Peyer's patch (tissue), 4 donors: ENCODE results near the gene DHRS7B. TPM values are rescaled to one million over a fixed set of nuclear protein-coding genes. Genes with fewer than 3 reads are reported as not detected.

Source experiments
- DNase-seq, 3 donors: peaks; one replicate each; pipeline ENCODE4 v3.0.0-alpha.2; 2017 to 2019
- H3K27ac ChIP-seq, 4 donors: fragments of 200-600 bp; sonication (generic); one replicate each; pipeline ENCODE4 v1.5.1; 2016 to 2019
- H3K27me3 ChIP-seq, 2 donors: fragments of 200-600 bp; sonication (generic); one replicate each; pipeline ENCODE4 v1.5.1; 2019
- H3K36me3 ChIP-seq, 3 donors: fragments of 200-600 bp; sonication (generic); one replicate each; pipeline ENCODE4 v1.5.1; 2016 to 2019
- H3K4me1 ChIP-seq, 4 donors: fragments of 200-600 bp; sonication (generic); one replicate each; pipeline ENCODE4 v1.5.1; 2016 to 2019
- H3K4me3 ChIP-seq, 4 donors: fragments of 200-600 bp; sonication (generic); 1 replicate in 3 of 4; 2 replicates in 1 of 4; pipeline ENCODE4 v1.5.1; 2016 to 2019; ENCODE audit warnings: mild to moderate bottlenecking in 1 of 4
- H3K9me3 ChIP-seq, 4 donors: fragments of 200-600 bp; sonication (generic); one replicate each; pipeline ENCODE4 v1.5.1; 2016 to 2019; ENCODE audit warnings: mild to moderate bottlenecking in 1 of 4
- CTCF ChIP-seq, 6 experiments: fragments of 450-650 bp in 4 of 6; fragments of 200-600 bp in 2 of 6; sonication (generic) in 1 of 6; IDR thresholded peaks; one replicate each; pipeline ENCODE4 v1.5.1; 2017 to 2019; ENCODE audit warnings: antibody characterized with exemption in 6 of 6, mild to moderate bottlenecking in 3 of 6, moderate library complexity in 1 of 6
- POLR2A ChIP-seq, 2 donors: fragments of 450-650 bp; IDR thresholded peaks; one replicate each; pipeline ENCODE4 v1.5.1; 2017; ENCODE audit warnings: antibody characterized with exemption in 2 of 2, mild to moderate bottlenecking in 2 of 2, moderate library complexity in 2 of 2
- total RNA-seq, 4 donors: library from RNA; depleted of rRNA; stranded (reverse); fragments of >200 nt; gene quantifications; one replicate each; pipeline ENCODE4 v1.1.0, GENCODE V29; 2016

Gene DHRS7B
- total RNA-seq, 4 donors from 2014 or later, result 20.6 to 41.2 (median 26.2) TPM

- no peaks in the 10 kb centered on the region for H3K27me3 ChIP-seq
- H3K4me3 ChIP-seq, result no peak overlapping the region
- peaks cover 0 to 21% (median 0%) of the 10 kb centered on the region in 3 donors for H3K36me3 ChIP-seq
- H3K4me1 ChIP-seq, result peaks cover 0 to 8% (median 0%) of the 10 kb centered on the region in 4 donors
- TF ChIP-seq POLR2A (IDR thresholded peaks at IDR 0.05) (no peak), CTCF (IDR thresholded peaks at IDR 0.05) (no peak)
- no peak for DNase-seq
- H3K9me3 ChIP-seq, result no peaks in the 10 kb centered on the region
- no peak overlapping the region for H3K27ac ChIP-seq
These were observed 69.4 kb downstream of the DHRS7B start for GRCh38 chr17:21196126-21196525.

- no peak overlapping the region for H3K4me3 ChIP-seq
- TF ChIP-seq CTCF (IDR thresholded peaks at IDR 0.05), result no peak
- TF ChIP-seq POLR2A (IDR thresholded peaks at IDR 0.05), result no peak
- H3K9me3 ChIP-seq, result no peaks in the 10 kb centered on the region
- H3K36me3 ChIP-seq, result peaks cover 0 to 33% (median 0%) of the 10 kb centered on the region in 3 donors
- no peak for DNase-seq
- H3K27ac ChIP-seq, result no peak overlapping the region
- no peaks in the 10 kb centered on the region for H3K27me3 ChIP-seq
- H3K4me1 ChIP-seq, result peaks cover 0 to 8% (median 0%) of the 10 kb centered on the region in 4 donors
These were observed 71.6 kb downstream of the DHRS7B start for GRCh38 chr17:21198411-21198810.

GRCh38 chr17:21199311-21199710, 72.5 kb downstream of the DHRS7B start:
- no peaks in the 10 kb centered on the region for H3K9me3 ChIP-seq
- peaks cover 0 to 33% (median 0%) of the 10 kb centered on the region in 3 donors for H3K36me3 ChIP-seq
- H3K4me3 ChIP-seq, result no peak overlapping the region
- H3K4me1 ChIP-seq, result peaks cover 0 to 8% (median 0%) of the 10 kb centered on the region in 4 donors
- H3K27ac ChIP-seq, result no peak overlapping the region
- no peak for DNase-seq
- H3K27me3 ChIP-seq, result no peaks in the 10 kb centered on the region
- TF ChIP-seq POLR2A (IDR thresholded peaks at IDR 0.05) (no peak), CTCF (IDR thresholded peaks at IDR 0.05) (no peak)

- DNase-seq, result no peak
- Histone ChIP-seq H3K9me3 (no peaks in the 10 kb centered on the region), H3K27ac (no peak overlapping the region), H3K4me3 (no peak overlapping the region), H3K36me3 (peaks cover 0 to 33% (median 0%) of the 10 kb centered on the region in 3 donors), H3K27me3 (no peaks in the 10 kb centered on the region), H3K4me1 (peaks cover 0 to 8% (median 0%) of the 10 kb centered on the region in 4 donors)
- TF ChIP-seq CTCF (IDR thresholded peaks at IDR 0.05) (no peak), POLR2A (IDR thresholded peaks at IDR 0.05) (no peak)
These were observed 73.1 kb downstream of the DHRS7B start for GRCh38 chr17:21199856-21200255.

- H3K4me3 ChIP-seq, result no peak overlapping the region
- no peaks in the 10 kb centered on the region for H3K27me3 ChIP-seq
- no peak for DNase-seq
- peaks cover 0 to 33% (median 0%) of the 10 kb centered on the region in 3 donors for H3K36me3 ChIP-seq
- no peak for TF ChIP-seq CTCF (IDR thresholded peaks at IDR 0.05)
- H3K9me3 ChIP-seq, result no peaks in the 10 kb centered on the region
- H3K27ac ChIP-seq, result no peak overlapping the region
- peaks cover 0 to 8% (median 0%) of the 10 kb centered on the region in 4 donors for H3K4me1 ChIP-seq
These were observed 74.0 kb downstream of the DHRS7B start for GRCh38 chr17:21200590-21201297.
